K562 (cell line): ENCODE results near the gene SH3GLB2. TPM values are rescaled to one million over a fixed set of nuclear protein-coding genes. Genes with fewer than 3 reads are reported as not detected.

Experiments used
- ATAC-seq: fragments of 200-7000 bp; cut with Tn5 transposase; 3 replicates; pipeline ENCODE4 v1.9.1; 2020; ENCODE audit warnings: moderate library complexity
- BruUV-seq: library from RNA; stranded (reverse); fragments of 400-500 nt; replicated peaks from 2 replicates; lab custom pipeline; 2021; lab: Mats Ljungman, UMichigan
- CTCF ChIA-PET: fragments of 300-600 bp; formaldehyde crosslinking; extraction: SDS; loops from one replicate; lab custom pipeline; 2021; ENCODE audit warnings: low intra/inter-chr PET ratio; lab: Yijun Ruan, JAX
- POLR2A ChIA-PET: fragments of 300-600, 350-650 bp; sonication (Branson Sonifier 250); formaldehyde crosslinking; extraction: SDS; loops from one replicate; lab custom pipeline; 2021; ENCODE audit warnings: antibody characterized with exemption, inconsistent platforms; lab: Yijun Ruan, JAX
- DNase-seq, 4 experiments: peaks; one replicate each; pipeline versions ENCODE4 v3.0.0 to v3.0.0-alpha.2; 2011 to 2018; ENCODE audit warnings: low spot score in 3 of 4, mixed read lengths in 3 of 4; ENCODE audit errors: extremely low read depth in 1 of 4
- FAIRE-seq: peaks from 2 replicates; lab custom pipeline; 2011; peaks lifted over from hg19 to GRCh38; lab: Jason Lieb, UNC
- H2AFZ ChIP-seq: 2 replicates; pipeline ENCODE4 v1.6.0; 2011; ENCODE audit warnings: low read depth, low read length, control low read depth, inconsistent platforms
- H3K27ac ChIP-seq: fragments of 200-600 bp; 3 replicates; pipeline ENCODE4 v1.8.0; 2011; ENCODE audit warnings: low read depth, mild to moderate bottlenecking, control low read depth, inconsistent platforms, low read length, moderate library complexity, mixed read lengths; ENCODE audit errors: extremely low read depth
- H3K27me3 ChIP-seq, 2 experiments: fragments of 300-600 bp in 1 of 2; 2 replicates in 1 of 2; 3 replicates in 1 of 2; pipeline versions ENCODE4 v1.6.0 to v1.8.0; 2011; ENCODE audit warnings: inconsistent platforms in 2 of 2, low read length in 2 of 2, mild to moderate bottlenecking in 1 of 2, mixed read lengths in 1 of 2, moderate library complexity in 1 of 2; ENCODE audit not compliant: control insufficient read depth in 2 of 2, insufficient read depth in 2 of 2
- H3K36me3 ChIP-seq: fragments of 300-600 bp; 3 replicates; pipeline ENCODE4 v1.8.0; 2011; ENCODE audit warnings: mild to moderate bottlenecking, low read length, inconsistent platforms; ENCODE audit not compliant: control insufficient read depth, insufficient read depth
- H3K4me1 ChIP-seq, 2 experiments: fragments of 200-600 bp in 1 of 2; replicated peaks in 1 of 2; 2 replicates in 1 of 2; 3 replicates in 1 of 2; pipeline versions ENCODE4 v1.5.1 to v1.8.0; 2011; ENCODE audit warnings: inconsistent platforms in 2 of 2, low read length in 2 of 2, mild to moderate bottlenecking in 1 of 2, mixed read lengths in 1 of 2, moderate library complexity in 1 of 2; ENCODE audit not compliant: control insufficient read depth in 2 of 2, insufficient read depth in 2 of 2
- H3K4me2 ChIP-seq: 2 replicates; pipeline ENCODE4 v1.6.1; 2011; ENCODE audit warnings: low read length, control low read depth, inconsistent platforms, mixed read lengths; ENCODE audit not compliant: insufficient read depth
- H3K4me3 ChIP-seq: fragments of 200-600 bp; sonication (generic), shearing (Covaris generic); 2 replicates; pipeline ENCODE4 v1.5.1; 2016; ENCODE audit warnings: control low read depth, inconsistent platforms
- H3K79me2 ChIP-seq: fragments of 200-600 bp; 3 replicates; pipeline ENCODE4 v1.8.0; 2011; ENCODE audit warnings: low read length, inconsistent platforms; ENCODE audit not compliant: control insufficient read depth, insufficient read depth
- H3K9ac ChIP-seq, 2 experiments: 2 replicates each; pipeline versions ENCODE4 v1.6.0 to v1.6.1; 2011; ENCODE audit warnings: low read depth in 2 of 2, low read length in 2 of 2, control low read depth in 1 of 2, inconsistent platforms in 1 of 2, mild to moderate bottlenecking in 1 of 2, mixed read lengths in 1 of 2; ENCODE audit not compliant: insufficient read depth in 1 of 2
- H3K9me1 ChIP-seq: one replicate; pipeline ENCODE4 v1.6.0; 2011; ENCODE audit warnings: inconsistent platforms, mild to moderate bottlenecking, low read length, moderate library complexity; ENCODE audit not compliant: control insufficient read depth, insufficient read depth
- H3K9me3 ChIP-seq: replicated peaks from 2 replicates; pipeline ENCODE4 v1.5.1; 2011; ENCODE audit warnings: low read depth, low read length, inconsistent platforms; ENCODE audit not compliant: control insufficient read depth, insufficient read depth
- H4K20me1 ChIP-seq: replicated peaks from 2 replicates; pipeline ENCODE4 v1.6.1; 2011; ENCODE audit warnings: low read length, inconsistent platforms, mixed read lengths; ENCODE audit not compliant: control insufficient read depth, insufficient read depth
- CCAR2 ChIP-seq: fragments of 200-400 bp; formaldehyde crosslinking; IDR thresholded peaks from 2 replicates; pipeline ENCODE4 v1.6.1; 2017; ENCODE audit warnings: mild to moderate bottlenecking, low read depth, low read length
- HDAC1 ChIP-seq, 2 experiments: fragments of 450-650 bp; IDR thresholded peaks; 2 replicates each; pipeline ENCODE4 v1.6.1; 2016 to 2017; ENCODE audit warnings: inconsistent platforms in 1 of 2, mild to moderate bottlenecking in 1 of 2, moderate library complexity in 1 of 2
- MCM5 ChIP-seq: fragments of 450-650 bp; IDR thresholded peaks from 2 replicates; pipeline ENCODE4 v1.6.1; 2016; ENCODE audit warnings: low read depth
- NCOA6 ChIP-seq: fragments of 450-650 bp; IDR thresholded peaks from 2 replicates; pipeline ENCODE4 v1.6.1; 2017; ENCODE audit warnings: mild to moderate bottlenecking
- ZNF77 ChIP-seq: fragments of 250-450 bp; sonication (Bioruptor Pico); IDR thresholded peaks from 2 replicates; pipeline ENCODE4 v1.5.0; 2020
- in situ Hi-C: fragments of 300-500 bp; cut with MboI; formaldehyde crosslinking; loops from 4 replicates; pipeline ENCODE4 v1.15.0; 2018; ENCODE audit warnings: inconsistent platforms, mixed read lengths
- intact Hi-C: fragments of 100-400 bp; cut with micrococcal nuclease; formaldehyde crosslinking; loops from 2 replicates; pipeline ENCODE4 v1.14.2; 2022
- polyA plus RNA-seq, 8 experiments: library from polyadenylated mRNA; depleted of rRNA in 4 of 8; stranded (reverse) in 5 of 8; unstranded in 3 of 8; fragments of >200 nt; fragmentation: Nextera tagmentation in 2 of 8; fragmentation: Illumina TruSeq in 1 of 8; extraction: Ambion mirVana in 2 of 8; extraction: Trizol in 1 of 8; gene quantifications; 2 replicates each; pipeline versions ENCODE4 v1.2.1 to v1.2.3, GENCODE V29; 2011 to 2014; ENCODE audit warnings: inconsistent platforms in 1 of 8, missing spikeins in 1 of 8
- total RNA-seq, 7 experiments: library from RNA; depleted of rRNA in 6 of 7; stranded (reverse); fragments of >200 nt in 6 of 7; fragmentation: Illumina TruSeq in 2 of 7; extraction: Trizol in 2 of 7; gene quantifications; 2 replicates each; pipeline versions ENCODE4 v1.2.1 to v1.2.3, GENCODE V29; 2011 to 2021; ENCODE audit warnings: low replicate concordance in 1 of 7
- TF ChIP-seq, protein P1 (sequence below), 2 experiments: fragments of 150-350 bp in 1 of 2; IDR thresholded peaks; 2 replicates each; pipeline ENCODE4 v1.6.1; 2012 to 2016; ENCODE audit warnings: low read depth in 2 of 2, low read length in 2 of 2, mild to moderate bottlenecking in 1 of 2, moderate library complexity in 1 of 2
- TF ChIP-seq, protein P2 (sequence below): IDR thresholded peaks from 2 replicates; pipeline ENCODE4 v1.6.1; 2016; ENCODE audit warnings: missing genetic modification characterization, missing compliant biosample characterization
- TF ChIP-seq, protein P3 (sequence below): fragments of 450-650 bp; formaldehyde crosslinking; IDR thresholded peaks from 2 replicates; pipeline ENCODE4 v1.4.0; 2020; ENCODE audit warnings: mild to moderate bottlenecking, moderate library complexity
- TF ChIP-seq, protein P4 (sequence below): fragments of 450-650 bp; IDR thresholded peaks from 2 replicates; pipeline ENCODE4 v1.7.0; 2016; ENCODE audit warnings: borderline replicate concordance
- TF ChIP-seq, protein P5 (sequence below): fragments of 250-450 bp; sonication (Bioruptor Pico); IDR thresholded peaks from 2 replicates; pipeline ENCODE4 v1.8.0; 2022; ENCODE audit warnings: inconsistent platforms

SH3GLB2 gene
- total and polyA plus RNA-seq, 9 of the 15 experiments (the other 6 are each of a cell fraction or from before 2014, with no cell fraction given) = 0.20 to 118 (median 58.8) TPM

DNA sequence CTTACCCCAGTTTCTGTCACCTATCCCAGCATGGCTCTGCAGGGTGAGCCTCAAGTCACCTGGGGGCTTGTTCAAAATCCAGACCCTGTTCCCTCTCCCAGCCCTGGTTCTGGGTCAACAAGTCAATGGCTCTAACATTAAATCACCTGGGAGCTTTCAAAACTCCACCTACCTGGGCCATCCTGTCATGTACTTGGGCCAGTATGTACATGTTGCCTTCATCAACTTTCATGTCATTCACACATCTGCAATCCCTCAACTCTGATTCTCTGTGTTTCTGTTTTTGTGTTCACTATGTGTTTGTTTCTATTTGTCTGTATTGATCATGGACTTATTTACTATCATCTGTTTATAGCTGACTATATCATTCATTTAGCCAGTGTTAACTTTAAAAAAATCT lies 2.1 kb upstream of the SH3GLB2 start:
- Histone ChIP-seq H3K9ac (no peak overlapping the region; a peak in 1 of 4 replicates), H3K4me3 (no peak overlapping the region), H3K9me1 (no peaks in the 10 kb centered on the region), H3K27me3 (no peaks in the 10 kb centered on the region), H3K27ac (no peak overlapping the region), H4K20me1 (no peaks in the 10 kb centered on the region), H3K9me3 (no peaks in the 10 kb centered on the region), H3K36me3 (no peaks in the 10 kb centered on the region), H3K4me2 (no peak overlapping the region), H3K4me1 (peaks cover 43 to 68% of the 10 kb centered on the region in 2 experiments), H2AFZ (no peak overlapping the region; the same call in 1 of the 2 replicates), H3K79me2 (peaks cover 28% of the 10 kb centered on the region)
- ChIA-PET POLR2A (interaction anchor here (0.6 to 0.9 kb wide), 4 partner anchors 11 to 388 kb away, joined by 3 read pairs; no protein-coding TSS in a partner anchor), CTCF (no interaction called here)
- no TSS peak for BruUV-seq
- in situ Hi-C loops (no loop called here), intact Hi-C loops (no loop called here)
- DNase-seq = no peak
- no peak for FAIRE-seq
- ATAC-seq = no peak
- TF ChIP-seq NCOA6 (no peak), MCM5 (no peak), ZNF77 (CRISPR knock-in tag) (no peak), CCAR2 (no peak), HDAC1 (IDR thresholded peaks at IDR 0.05) (no peak)
- TF ChIP-seq, protein P1, sequence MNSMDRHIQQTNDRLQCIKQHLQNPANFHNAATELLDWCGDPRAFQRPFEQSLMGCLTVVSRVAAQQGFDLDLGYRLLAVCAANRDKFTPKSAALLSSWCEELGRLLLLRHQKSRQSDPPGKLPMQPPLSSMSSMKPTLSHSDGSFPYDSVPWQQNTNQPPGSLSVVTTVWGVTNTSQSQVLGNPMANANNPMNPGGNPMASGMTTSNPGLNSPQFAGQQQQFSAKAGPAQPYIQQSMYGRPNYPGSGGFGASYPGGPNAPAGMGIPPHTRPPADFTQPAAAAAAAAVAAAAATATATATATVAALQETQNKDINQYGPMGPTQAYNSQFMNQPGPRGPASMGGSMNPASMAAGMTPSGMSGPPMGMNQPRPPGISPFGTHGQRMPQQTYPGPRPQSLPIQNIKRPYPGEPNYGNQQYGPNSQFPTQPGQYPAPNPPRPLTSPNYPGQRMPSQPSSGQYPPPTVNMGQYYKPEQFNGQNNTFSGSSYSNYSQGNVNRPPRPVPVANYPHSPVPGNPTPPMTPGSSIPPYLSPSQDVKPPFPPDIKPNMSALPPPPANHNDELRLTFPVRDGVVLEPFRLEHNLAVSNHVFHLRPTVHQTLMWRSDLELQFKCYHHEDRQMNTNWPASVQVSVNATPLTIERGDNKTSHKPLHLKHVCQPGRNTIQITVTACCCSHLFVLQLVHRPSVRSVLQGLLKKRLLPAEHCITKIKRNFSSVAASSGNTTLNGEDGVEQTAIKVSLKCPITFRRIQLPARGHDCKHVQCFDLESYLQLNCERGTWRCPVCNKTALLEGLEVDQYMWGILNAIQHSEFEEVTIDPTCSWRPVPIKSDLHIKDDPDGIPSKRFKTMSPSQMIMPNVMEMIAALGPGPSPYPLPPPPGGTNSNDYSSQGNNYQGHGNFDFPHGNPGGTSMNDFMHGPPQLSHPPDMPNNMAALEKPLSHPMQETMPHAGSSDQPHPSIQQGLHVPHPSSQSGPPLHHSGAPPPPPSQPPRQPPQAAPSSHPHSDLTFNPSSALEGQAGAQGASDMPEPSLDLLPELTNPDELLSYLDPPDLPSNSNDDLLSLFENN (IDR thresholded peaks at IDR 0.05; ENCODE audit: low read depth in 2 of 2, low read length in 2 of 2) = no peak
- TF ChIP-seq, protein P2, sequence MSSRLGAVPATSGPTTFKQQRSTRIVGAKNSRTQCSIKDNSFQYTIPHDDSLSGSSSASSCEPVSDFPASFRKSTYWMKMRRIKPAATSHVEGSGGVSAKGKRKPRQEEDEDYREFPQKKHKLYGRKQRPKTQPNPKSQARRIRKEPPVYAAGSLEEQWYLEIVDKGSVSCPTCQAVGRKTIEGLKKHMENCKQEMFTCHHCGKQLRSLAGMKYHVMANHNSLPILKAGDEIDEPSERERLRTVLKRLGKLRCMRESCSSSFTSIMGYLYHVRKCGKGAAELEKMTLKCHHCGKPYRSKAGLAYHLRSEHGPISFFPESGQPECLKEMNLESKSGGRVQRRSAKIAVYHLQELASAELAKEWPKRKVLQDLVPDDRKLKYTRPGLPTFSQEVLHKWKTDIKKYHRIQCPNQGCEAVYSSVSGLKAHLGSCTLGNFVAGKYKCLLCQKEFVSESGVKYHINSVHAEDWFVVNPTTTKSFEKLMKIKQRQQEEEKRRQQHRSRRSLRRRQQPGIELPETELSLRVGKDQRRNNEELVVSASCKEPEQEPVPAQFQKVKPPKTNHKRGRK (tag) = no peak
- TF ChIP-seq, protein P3, sequence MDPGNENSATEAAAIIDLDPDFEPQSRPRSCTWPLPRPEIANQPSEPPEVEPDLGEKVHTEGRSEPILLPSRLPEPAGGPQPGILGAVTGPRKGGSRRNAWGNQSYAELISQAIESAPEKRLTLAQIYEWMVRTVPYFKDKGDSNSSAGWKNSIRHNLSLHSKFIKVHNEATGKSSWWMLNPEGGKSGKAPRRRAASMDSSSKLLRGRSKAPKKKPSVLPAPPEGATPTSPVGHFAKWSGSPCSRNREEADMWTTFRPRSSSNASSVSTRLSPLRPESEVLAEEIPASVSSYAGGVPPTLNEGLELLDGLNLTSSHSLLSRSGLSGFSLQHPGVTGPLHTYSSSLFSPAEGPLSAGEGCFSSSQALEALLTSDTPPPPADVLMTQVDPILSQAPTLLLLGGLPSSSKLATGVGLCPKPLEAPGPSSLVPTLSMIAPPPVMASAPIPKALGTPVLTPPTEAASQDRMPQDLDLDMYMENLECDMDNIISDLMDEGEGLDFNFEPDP (CRISPR knock-in tag) = no peak
- TF ChIP-seq, protein P4, sequence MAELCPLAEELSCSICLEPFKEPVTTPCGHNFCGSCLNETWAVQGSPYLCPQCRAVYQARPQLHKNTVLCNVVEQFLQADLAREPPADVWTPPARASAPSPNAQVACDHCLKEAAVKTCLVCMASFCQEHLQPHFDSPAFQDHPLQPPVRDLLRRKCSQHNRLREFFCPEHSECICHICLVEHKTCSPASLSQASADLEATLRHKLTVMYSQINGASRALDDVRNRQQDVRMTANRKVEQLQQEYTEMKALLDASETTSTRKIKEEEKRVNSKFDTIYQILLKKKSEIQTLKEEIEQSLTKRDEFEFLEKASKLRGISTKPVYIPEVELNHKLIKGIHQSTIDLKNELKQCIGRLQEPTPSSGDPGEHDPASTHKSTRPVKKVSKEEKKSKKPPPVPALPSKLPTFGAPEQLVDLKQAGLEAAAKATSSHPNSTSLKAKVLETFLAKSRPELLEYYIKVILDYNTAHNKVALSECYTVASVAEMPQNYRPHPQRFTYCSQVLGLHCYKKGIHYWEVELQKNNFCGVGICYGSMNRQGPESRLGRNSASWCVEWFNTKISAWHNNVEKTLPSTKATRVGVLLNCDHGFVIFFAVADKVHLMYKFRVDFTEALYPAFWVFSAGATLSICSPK = no peak
- TF ChIP-seq, protein P5, sequence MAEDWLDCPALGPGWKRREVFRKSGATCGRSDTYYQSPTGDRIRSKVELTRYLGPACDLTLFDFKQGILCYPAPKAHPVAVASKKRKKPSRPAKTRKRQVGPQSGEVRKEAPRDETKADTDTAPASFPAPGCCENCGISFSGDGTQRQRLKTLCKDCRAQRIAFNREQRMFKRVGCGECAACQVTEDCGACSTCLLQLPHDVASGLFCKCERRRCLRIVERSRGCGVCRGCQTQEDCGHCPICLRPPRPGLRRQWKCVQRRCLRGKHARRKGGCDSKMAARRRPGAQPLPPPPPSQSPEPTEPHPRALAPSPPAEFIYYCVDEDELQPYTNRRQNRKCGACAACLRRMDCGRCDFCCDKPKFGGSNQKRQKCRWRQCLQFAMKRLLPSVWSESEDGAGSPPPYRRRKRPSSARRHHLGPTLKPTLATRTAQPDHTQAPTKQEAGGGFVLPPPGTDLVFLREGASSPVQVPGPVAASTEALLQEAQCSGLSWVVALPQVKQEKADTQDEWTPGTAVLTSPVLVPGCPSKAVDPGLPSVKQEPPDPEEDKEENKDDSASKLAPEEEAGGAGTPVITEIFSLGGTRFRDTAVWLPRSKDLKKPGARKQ (CRISPR knock-in tag) = no peak
